Type B pancreatic cell (in vitro differentiated cells): ENCODE data around the gene PAPPA. TPM values are rescaled to one million over a fixed set of nuclear protein-coding genes. Genes with fewer than 3 reads are reported as not detected.

Source experiments
- DNase-seq: peaks from one replicate; pipeline ENCODE4 v3.0.0; 2021; ENCODE audit warnings: mixed read lengths; ENCODE audit not compliant: unreplicated experiment; ENCODE audit errors: extremely low spot score
- H3K27ac Mint-ChIP-seq: 2 replicates; pipeline ENCODE4 v1.8.0; 2021; ENCODE audit warnings: mild to moderate bottlenecking, mixed read lengths
- H3K27me3 Mint-ChIP-seq: 2 replicates; pipeline ENCODE4 v1.8.0; 2021; ENCODE audit warnings: mixed read lengths
- H3K36me3 Mint-ChIP-seq: 2 replicates; pipeline ENCODE4 v1.8.0; 2021; ENCODE audit warnings: mixed read lengths
- H3K4me1 Mint-ChIP-seq: one replicate; pipeline ENCODE4 v1.8.0; 2021; ENCODE audit warnings: mixed read lengths; ENCODE audit not compliant: unreplicated experiment
- H3K4me3 Mint-ChIP-seq: 2 replicates; pipeline ENCODE4 v1.8.0; 2021; ENCODE audit warnings: mild to moderate bottlenecking, mixed read lengths
- H3K9me3 Mint-ChIP-seq: 2 replicates; pipeline ENCODE4 v1.8.0; 2021; ENCODE audit warnings: mixed read lengths
- CTCF ChIP-seq: fragments of 200-600 bp; sonication (generic); conservative IDR thresholded peaks from 2 replicates; pipeline ENCODE4 v1.5.0; 2021; ENCODE audit warnings: antibody characterized with exemption, mild to moderate bottlenecking
- total RNA-seq: library from RNA; stranded (reverse); gene quantifications from 2 replicates; pipeline ENCODE4 v1.2.1, GENCODE V29; 2021; ENCODE audit warnings: low replicate concordance

PAPPA gene
- total RNA-seq, 1 donor from 2014 or later, result 11.0 TPM

- Mint-ChIP-seq H3K4me1 (peaks cover 20% of the 10 kb centered on the region), H3K27ac (no peak overlapping the region), H3K27me3 (peaks cover 32% of the 10 kb centered on the region), H3K4me3 (no peak overlapping the region), H3K36me3 (no peaks in the 10 kb centered on the region), H3K9me3 (no peaks in the 10 kb centered on the region)
- no peak for TF ChIP-seq CTCF
- DNase-seq, result no peak
Measured at GRCh38 chr9:116178481-116179211, 25.1 kb downstream of the PAPPA start.

- H3K27me3 Mint-ChIP-seq, result peaks cover 41% of the 10 kb centered on the region
- no peaks in the 10 kb centered on the region for H3K36me3 Mint-ChIP-seq
- H3K27ac Mint-ChIP-seq, result no peak overlapping the region
- H3K4me1 Mint-ChIP-seq, result peaks cover 23% of the 10 kb centered on the region
- TF ChIP-seq CTCF, result no peak
- H3K9me3 Mint-ChIP-seq, result no peaks in the 10 kb centered on the region
- H3K4me3 Mint-ChIP-seq, result no peak overlapping the region
- no peak for DNase-seq
Measured at GRCh38 chr9:116179568-116179967, 26.0 kb downstream of the PAPPA start.

GRCh38 chr9:116181853-116182610, 28.4 kb downstream of the PAPPA start:
- H3K27ac Mint-ChIP-seq, result no peak overlapping the region
- no peak for DNase-seq
- H3K36me3 Mint-ChIP-seq, result no peaks in the 10 kb centered on the region
- H3K4me3 Mint-ChIP-seq, result no peak overlapping the region
- peaks cover 42% of the 10 kb centered on the region for H3K27me3 Mint-ChIP-seq
- H3K4me1 Mint-ChIP-seq, result peaks cover 20% of the 10 kb centered on the region
- TF ChIP-seq CTCF, result no peak
- H3K9me3 Mint-ChIP-seq, result no peaks in the 10 kb centered on the region

GRCh38 chr9:116182876-116183275, 29.3 kb downstream of the PAPPA start:
- Mint-ChIP-seq H3K9me3 (no peaks in the 10 kb centered on the region), H3K36me3 (no peaks in the 10 kb centered on the region), H3K4me3 (no peak overlapping the region), H3K27me3 (peaks cover 40% of the 10 kb centered on the region), H3K27ac (no peak overlapping the region), H3K4me1 (peaks cover 20% of the 10 kb centered on the region)
- no peak for TF ChIP-seq CTCF
- no peak for DNase-seq

GRCh38 chr9:116187570-116188170, 34.1 kb downstream of the PAPPA start:
- peaks cover 18% of the 10 kb centered on the region for H3K4me1 Mint-ChIP-seq
- TF ChIP-seq CTCF, result no peak
- H3K9me3 Mint-ChIP-seq, result no peaks in the 10 kb centered on the region
- H3K27ac Mint-ChIP-seq, result no peak overlapping the region
- no peak overlapping the region for H3K4me3 Mint-ChIP-seq
- peaks cover 5% of the 10 kb centered on the region for H3K36me3 Mint-ChIP-seq
- DNase-seq, result no peak
- peaks cover 25% of the 10 kb centered on the region for H3K27me3 Mint-ChIP-seq
